AG09319 (cell line): Measurements from ENCODE around the gene CRIM1.

ENCODE experiments used
- DNase-seq: peaks from one replicate; pipeline ENCODE4 v3.0.0-alpha.2; 2010; ENCODE audit warnings: low read depth; ENCODE audit errors: extremely low read depth
- CTCF ChIP-seq: IDR thresholded peaks from 2 replicates; pipeline ENCODE4 v1.5.1; 2011; ENCODE audit warnings: low read depth, mild to moderate bottlenecking, inconsistent platforms, low read length, moderate library complexity

CRIM1 gene

DNA sequence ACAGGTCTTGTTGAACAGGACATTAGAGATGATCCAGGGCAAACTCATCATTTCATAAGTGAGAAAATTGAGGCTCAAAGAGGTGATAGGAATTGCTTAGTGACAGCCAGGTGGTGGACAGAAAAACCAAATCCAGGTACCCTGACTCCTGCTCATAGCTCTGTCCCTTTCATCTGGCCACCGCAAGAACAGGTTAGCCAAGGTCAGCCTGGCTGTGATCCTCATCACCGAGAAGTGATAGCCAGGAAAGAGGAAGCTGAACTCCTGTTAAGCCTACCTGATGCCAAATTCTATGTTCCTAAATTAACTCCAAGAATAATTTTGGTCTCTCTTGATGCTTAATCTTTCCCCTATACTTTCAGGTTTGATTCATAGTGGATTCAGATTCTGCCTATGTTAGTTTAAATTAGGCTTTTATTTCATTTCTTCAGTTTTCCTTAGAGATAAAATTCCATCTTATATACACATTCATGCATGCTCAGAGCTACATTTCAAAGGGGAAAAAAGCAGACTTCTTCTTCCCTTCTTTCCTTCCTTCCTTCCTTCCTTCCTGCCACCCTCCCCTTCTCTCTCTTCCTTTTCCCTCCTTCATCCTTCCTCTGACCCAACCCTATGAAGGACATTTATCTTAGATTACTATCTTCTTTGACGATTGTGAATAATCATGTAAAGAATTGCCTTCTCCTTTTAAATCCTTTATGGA, 17.3 kb upstream of the CRIM1 start:
- no peak for TF ChIP-seq CTCF
- no peak for DNase-seq

DNA sequence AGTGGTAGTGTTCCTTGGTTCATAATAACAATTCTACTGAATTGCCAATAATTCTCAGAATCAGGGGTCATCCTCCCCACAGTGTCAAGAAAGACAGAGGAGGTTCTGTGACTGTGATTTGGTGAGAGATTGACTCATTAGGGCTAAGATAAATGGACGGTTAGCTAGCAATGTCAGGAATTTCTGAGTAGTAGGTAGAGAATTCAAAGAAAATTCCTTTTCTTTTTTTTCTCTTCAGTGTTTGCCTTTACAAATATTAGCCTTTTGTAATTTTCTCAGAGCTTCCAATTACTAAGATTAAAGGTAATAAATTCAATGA, 16.8 kb upstream of the CRIM1 start:
- no peak for DNase-seq
- no peak for TF ChIP-seq CTCF

DNA sequence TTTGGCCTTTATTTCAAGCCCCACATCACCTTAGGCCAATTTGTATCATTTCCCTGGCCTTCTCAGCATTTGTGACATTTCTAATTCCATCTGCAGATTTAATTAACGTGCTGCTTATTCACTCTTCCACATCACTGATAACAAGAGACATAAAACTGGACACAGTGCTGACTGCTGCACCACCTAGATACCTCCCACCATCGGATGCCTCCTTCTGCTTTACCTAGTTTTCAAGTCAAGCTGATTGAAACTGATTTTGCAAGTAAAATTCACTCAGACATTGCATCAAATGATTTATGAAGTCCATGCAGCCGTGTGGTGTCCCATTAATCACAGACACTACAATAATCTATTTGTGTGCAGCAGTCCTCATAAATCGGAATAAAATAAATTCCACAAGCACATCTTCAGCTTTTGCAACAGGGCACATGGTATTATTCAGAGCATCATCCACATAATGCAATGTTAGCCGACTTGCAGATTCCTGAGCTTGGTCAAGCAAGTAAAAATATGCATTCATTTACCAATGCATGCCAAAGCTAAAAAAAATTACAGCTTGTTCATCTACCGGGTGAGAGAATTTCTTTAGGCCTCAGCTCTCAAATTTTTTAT, 15.9 kb upstream of the CRIM1 start:
- DNase-seq = no peak
- TF ChIP-seq CTCF = no peak

DNA sequence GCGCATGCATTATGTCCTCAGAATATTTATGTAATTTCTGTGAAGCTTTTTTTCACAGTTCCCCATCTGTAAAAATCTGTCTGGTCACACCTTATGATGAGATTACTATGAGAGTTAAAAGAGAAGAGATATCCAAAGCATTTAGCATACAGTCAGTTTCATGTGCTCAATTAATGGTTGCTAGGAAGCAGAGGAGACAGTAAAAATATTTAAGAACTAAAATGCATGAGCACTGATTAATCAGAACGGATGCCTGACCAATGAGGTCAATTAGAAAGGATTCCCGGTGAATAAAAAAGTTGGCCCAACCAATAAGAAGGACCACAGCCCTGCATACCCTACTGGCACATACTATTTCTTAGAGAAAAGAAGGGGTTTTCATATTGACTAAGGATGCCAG, 12.0 kb upstream of the CRIM1 start:
- no peak for DNase-seq
- no peak for TF ChIP-seq CTCF

GRCh38 chr2:36348721-36349120, 6.9 kb upstream of the CRIM1 start:
- no peak for DNase-seq
- no peak for TF ChIP-seq CTCF

GRCh38 chr2:36351291-36351690, 4.3 kb upstream of the CRIM1 start:
- DNase-seq = no peak
- no peak for TF ChIP-seq CTCF

GRCh38 chr2:36351736-36352349, 3.7 kb upstream of the CRIM1 start:
- DNase-seq = no peak
- TF ChIP-seq CTCF = peak; percentile 58
